CD4-positive, alpha-beta T cell treated with Interleukin-21 for 1 hour (primary cell): Measurements from ENCODE around the gene GNL1.

Experiments used
- DNase-seq: peaks from one replicate; pipeline ENCODE4 v3.0.0-alpha.2; 2020

Gene GNL1

DNA sequence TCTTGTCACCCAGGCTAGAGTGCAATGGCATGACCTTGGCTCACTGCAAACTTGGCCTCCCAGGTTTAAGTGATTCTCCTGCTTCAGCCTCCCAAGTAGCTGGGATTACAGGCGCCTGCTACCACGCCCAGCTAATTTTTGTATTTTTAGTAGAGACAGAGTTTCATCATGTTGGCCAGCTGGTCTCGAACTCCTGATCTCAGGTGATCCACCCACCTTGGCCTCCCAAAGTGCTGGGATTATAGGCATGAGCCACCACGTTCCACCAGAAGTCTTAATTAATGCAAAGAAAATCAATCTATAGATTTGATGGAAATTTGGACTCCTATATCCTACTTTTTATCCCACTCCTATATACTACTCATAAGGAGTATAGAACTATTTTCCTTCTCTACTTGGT is 61.2 kb downstream of the GNL1 start:
- DNase-seq = peak; percentile 37

DNA sequence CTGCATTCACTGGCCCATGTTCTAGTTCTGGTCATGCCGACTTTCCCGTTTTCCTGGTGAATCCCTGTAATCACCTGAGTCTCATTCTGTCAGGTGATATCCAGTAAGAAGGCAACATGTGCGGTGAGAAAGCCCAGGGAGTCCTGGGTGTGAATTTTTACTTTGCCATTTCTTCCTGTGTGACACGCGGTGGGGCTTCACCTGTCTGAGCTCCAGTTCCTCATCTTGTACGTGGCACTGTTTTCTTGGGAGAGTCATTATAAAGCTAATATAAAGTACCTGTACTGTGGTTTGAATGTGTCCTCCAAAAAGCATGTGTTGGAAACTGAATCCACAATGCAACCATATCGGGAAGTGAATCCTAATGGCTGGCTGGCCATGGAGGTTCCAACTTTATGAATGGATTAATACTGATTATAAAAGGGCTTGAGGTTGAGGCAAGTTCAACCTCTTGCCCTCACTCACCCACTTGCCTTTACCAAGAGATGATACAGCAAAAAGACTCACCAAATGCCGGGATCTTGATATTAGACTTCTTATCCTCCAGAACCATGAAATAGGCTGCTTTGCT is 61.9 kb downstream of the GNL1 start:
- DNase-seq = peak; percentile 59

DNA sequence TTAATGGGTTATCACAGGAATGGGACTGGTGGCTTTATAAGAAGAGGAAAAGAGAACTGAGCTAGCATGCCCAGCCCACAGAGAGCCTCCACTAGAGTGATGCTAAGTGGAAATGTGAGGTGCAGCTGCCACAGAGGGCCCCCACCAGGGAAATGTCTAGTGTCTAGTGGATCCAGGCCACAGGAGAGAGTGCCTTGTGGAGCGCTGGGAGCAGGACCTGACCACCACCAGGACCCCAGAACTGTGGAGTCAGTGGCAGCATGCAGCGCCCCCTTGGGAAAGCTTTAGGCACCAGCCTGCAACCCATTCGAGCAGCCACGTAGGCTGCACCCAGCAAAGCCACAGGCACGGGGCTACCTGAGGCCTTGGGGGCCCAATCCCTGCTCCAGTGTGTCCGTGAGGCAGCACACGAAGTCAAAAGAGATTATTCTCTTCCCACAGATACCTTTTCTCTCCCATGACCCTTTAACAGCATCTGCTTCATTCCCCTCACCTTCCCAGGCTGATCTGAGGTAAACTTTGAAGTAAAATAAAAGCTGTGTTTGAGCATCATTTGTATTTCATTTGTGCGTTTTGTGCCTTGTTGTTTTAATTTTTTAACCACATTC is 62.5 kb downstream of the GNL1 start:
- DNase-seq = peak; percentile 63

DNA sequence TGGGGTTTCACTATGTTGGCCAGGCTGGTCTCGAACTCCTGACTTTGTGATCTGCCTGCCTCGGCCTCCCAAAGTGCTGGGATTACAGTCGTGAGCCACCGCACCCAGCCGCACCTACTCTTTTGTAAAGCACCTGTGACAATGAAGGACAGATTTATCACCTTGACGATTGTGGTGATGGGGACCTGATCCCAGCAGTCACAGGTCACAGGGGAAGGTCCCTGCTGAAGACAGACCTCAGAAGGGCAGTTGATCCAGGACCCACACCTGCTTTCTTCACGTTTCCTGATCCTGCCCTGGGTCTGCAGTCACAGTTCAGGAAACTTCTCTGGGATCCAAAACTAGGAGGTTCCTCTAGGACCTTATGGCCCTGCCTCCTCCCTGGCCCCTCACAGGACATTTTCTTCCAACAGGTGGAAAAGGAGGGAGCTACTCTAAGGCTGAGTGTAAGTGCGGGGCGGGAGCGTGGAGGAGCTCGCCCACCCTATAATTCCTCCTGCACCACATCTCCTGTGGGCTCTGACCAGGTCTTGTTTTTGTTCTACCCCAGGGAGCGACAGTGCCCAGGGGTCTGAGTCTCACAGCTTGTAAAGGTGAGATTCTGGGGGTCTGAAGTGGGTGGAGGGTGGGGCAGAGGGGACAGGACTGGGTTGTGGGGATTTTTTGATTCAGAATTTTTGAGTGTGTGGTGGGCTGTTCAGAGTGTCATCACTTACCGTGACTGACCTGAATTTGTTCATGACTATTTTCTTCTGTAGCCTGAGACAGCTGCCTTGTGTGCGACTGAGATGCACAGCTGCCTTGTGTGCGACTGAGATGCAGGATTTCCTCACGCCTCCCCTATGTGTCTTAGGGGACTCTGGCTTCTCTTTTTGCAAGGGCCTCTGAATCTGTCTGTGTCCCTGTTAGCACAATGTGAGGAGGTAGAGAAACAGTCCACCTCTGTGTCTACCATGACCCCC is 64.0 kb downstream of the GNL1 start:
- DNase-seq = peak; percentile 41
